Natural killer cell (primary cell): ENCODE results near the gene DNAJC13. TPM values are rescaled to one million over a fixed set of nuclear protein-coding genes. Genes with fewer than 3 reads are reported as not detected.

Source experiments
- ATAC-seq, 3 donors: fragments of 150-1000 bp in 2 of 3; fragments of 200-7000 bp in 1 of 3; cut with Tn5 transposase; 1 replicate in 1 of 3; 2 replicates in 2 of 3; pipeline ENCODE4 v1.10.0; 2021; ENCODE audit warnings: mild to moderate bottlenecking in 2 of 3, moderate library complexity in 2 of 3
- DNase-seq, 2 donors: peaks; one replicate each; pipeline versions ENCODE4 v3.0.0 to v3.0.0-alpha.2; 2013 to 2021; ENCODE audit warnings: mixed read lengths in 1 of 2
- H3K27ac ChIP-seq: one replicate; pipeline ENCODE4 v1.5.1; 2013; ENCODE audit warnings: mild to moderate bottlenecking, low read length
- H3K27me3 ChIP-seq: one replicate; pipeline ENCODE4 v1.6.1; 2013; ENCODE audit warnings: low read length; ENCODE audit not compliant: control insufficient read depth, insufficient read depth
- H3K36me3 ChIP-seq: one replicate; pipeline ENCODE4 v1.6.1; 2013; ENCODE audit warnings: low read length; ENCODE audit not compliant: control insufficient read depth, insufficient read depth
- H3K4me1 ChIP-seq: one replicate; pipeline ENCODE4 v1.6.1; 2013; ENCODE audit warnings: low read length; ENCODE audit not compliant: control insufficient read depth, insufficient read depth
- H3K4me3 ChIP-seq: one replicate; pipeline ENCODE4 v1.5.1; 2013; ENCODE audit warnings: low read length
- H3K9me3 ChIP-seq: one replicate; pipeline ENCODE4 v1.6.1; 2013; ENCODE audit warnings: low read length; ENCODE audit not compliant: control insufficient read depth, insufficient read depth
- H3K27ac Mint-ChIP-seq, 2 donors: one replicate each; pipeline ENCODE4 v1.8.0; 2022; ENCODE audit warnings: mild to moderate bottlenecking in 2 of 2, mixed read lengths in 2 of 2, moderate library complexity in 1 of 2
- H3K27me3 Mint-ChIP-seq, 2 donors: one replicate each; pipeline ENCODE4 v1.8.0; 2022; ENCODE audit warnings: low read depth in 2 of 2, mixed read lengths in 2 of 2
- H3K36me3 Mint-ChIP-seq: one replicate; pipeline ENCODE4 v1.8.0; 2022; ENCODE audit warnings: mixed read lengths
- H3K4me1 Mint-ChIP-seq, 2 donors: one replicate each; pipeline ENCODE4 v1.8.0; 2022; ENCODE audit warnings: mixed read lengths in 2 of 2
- H3K4me3 Mint-ChIP-seq: one replicate; pipeline ENCODE4 v1.8.0; 2022; ENCODE audit warnings: mild to moderate bottlenecking, moderate library complexity, mixed read lengths
- H3K9me3 Mint-ChIP-seq, 2 donors: one replicate each; pipeline ENCODE4 v1.8.0; 2022; ENCODE audit warnings: mixed read lengths in 2 of 2
- CTCF ChIP-seq: fragments of 200-600 bp; IDR thresholded peaks from one replicate; pipeline ENCODE4 v1.8.0; 2022; ENCODE audit warnings: antibody characterized with exemption
- WGBS: methylation state at CpG from one replicate; pipeline ENCODE4 v1.1.7; 2013; ENCODE audit warnings: missing lambda C conversion rate; ENCODE audit not compliant: insufficient coverage; 5-methylcytosine and 5-hydroxymethylcytosine counted together
- intact Hi-C: fragments of 100-400 bp; cut with micrococcal nuclease; formaldehyde crosslinking; loops from one replicate; pipeline ENCODE4 v1.14.2; 2022
- total RNA-seq, 4 donors: library from RNA; stranded (reverse); fragments of 120-200 nt in 1 of 4; gene quantifications; one replicate each; pipeline versions ENCODE4 v1.2.3 to v1.2.4, GENCODE V29; 2013 to 2022

The DNAJC13 gene
- total RNA-seq, 3 donors from 2014 or later (not counting 1 experiment from before 2014, with no cell fraction given), result 30.5 to 44.0 (median 42.9) TPM

- Mint-ChIP-seq H3K9me3 (no peaks in the 10 kb centered on the region), H3K27me3 (no peaks in the 10 kb centered on the region), H3K4me3 (no peak overlapping the region), H3K4me1 (no peaks in the 10 kb centered on the region), H3K36me3 (peaks cover 14% of the 10 kb centered on the region), H3K27ac (peak overlapping the region in 1 of 2 donors; percentile 18)
- Histone ChIP-seq H3K4me1 (no peaks in the 10 kb centered on the region), H3K27ac (no peak overlapping the region), H3K36me3 (peaks cover 30% of the 10 kb centered on the region), H3K27me3 (no peaks in the 10 kb centered on the region), H3K4me3 (no peak overlapping the region), H3K9me3 (no peaks in the 10 kb centered on the region)
- ATAC-seq (no peak), DNase-seq (no peak)
- TF ChIP-seq CTCF, result no peak
- 84% methylated on average over 1 of the region's 2 CpGs for WGBS
- intact Hi-C loops, result no loop called here
These were observed 125.9 kb downstream of the DNAJC13 start for GRCh38 chr3:132543011-132543739.

GRCh38 chr3:132544130-132544529 is 126.8 kb downstream of the DNAJC13 start:
- Histone ChIP-seq H3K36me3 (peaks cover 22% of the 10 kb centered on the region), H3K4me3 (no peak overlapping the region), H3K27ac (no peak overlapping the region), H3K4me1 (no peaks in the 10 kb centered on the region), H3K27me3 (no peaks in the 10 kb centered on the region), H3K9me3 (no peaks in the 10 kb centered on the region)
- no peak overlapping the region for H3K27ac Mint-ChIP-seq
- 98% methylated on average over 2 of the region's 2 CpGs for WGBS
- H3K4me1 Mint-ChIP-seq, result no peaks in the 10 kb centered on the region
- no peaks in the 10 kb centered on the region for H3K9me3 Mint-ChIP-seq
- ATAC-seq, result no peak
- intact Hi-C loops, result no loop called here
- no peaks in the 10 kb centered on the region for H3K27me3 Mint-ChIP-seq
- no peak for TF ChIP-seq CTCF
- DNase-seq, result no peak
- H3K4me3 Mint-ChIP-seq, result no peak overlapping the region
- peaks cover 7% of the 10 kb centered on the region for H3K36me3 Mint-ChIP-seq

- H3K27ac ChIP-seq, result no peak overlapping the region
- no peaks in the 10 kb centered on the region for H3K27me3 Mint-ChIP-seq
- TF ChIP-seq CTCF, result no peak
- no peak overlapping the region for H3K4me3 ChIP-seq
- ATAC-seq (no peak), DNase-seq (no peak)
- no peaks in the 10 kb centered on the region for H3K27me3 ChIP-seq
- no peak overlapping the region for H3K27ac Mint-ChIP-seq
- H3K4me3 Mint-ChIP-seq, result no peak overlapping the region
- H3K4me1 ChIP-seq, result no peaks in the 10 kb centered on the region
- intact Hi-C loops, result no loop called here
- H3K36me3 ChIP-seq, result peaks cover 9% of the 10 kb centered on the region
- H3K9me3 Mint-ChIP-seq, result no peaks in the 10 kb centered on the region
- no peaks in the 10 kb centered on the region for H3K36me3 Mint-ChIP-seq
- no peaks in the 10 kb centered on the region for H3K9me3 ChIP-seq
- whole genome bisulfite sequencing, result 98% methylated on average over 3 of the region's 3 CpGs
- H3K4me1 Mint-ChIP-seq, result peaks cover 5 to 12% of the 10 kb centered on the region in 2 donors
These were observed 128.2 kb downstream of the DNAJC13 start for GRCh38 chr3:132545471-132545870.

GRCh38 chr3:132549169-132549568 is 131.9 kb downstream of the DNAJC13 start:
- Histone ChIP-seq H3K9me3 (no peaks in the 10 kb centered on the region), H3K27ac (no peak overlapping the region), H3K4me1 (no peaks in the 10 kb centered on the region), H3K4me3 (no peak overlapping the region), H3K36me3 (no peaks in the 10 kb centered on the region), H3K27me3 (no peaks in the 10 kb centered on the region)
- WGBS, result 93% methylated on average over 8 of the region's 8 CpGs
- Mint-ChIP-seq H3K9me3 (no peaks in the 10 kb centered on the region), H3K36me3 (no peaks in the 10 kb centered on the region), H3K27ac (peak overlapping the region in 1 of 2 donors; percentile 87), H3K27me3 (no peaks in the 10 kb centered on the region), H3K4me1 (peaks cover 5 to 18% of the 10 kb centered on the region in 2 donors), H3K4me3 (no peak overlapping the region)
- no peak for TF ChIP-seq CTCF
- intact Hi-C loops, result no loop called here
- DNase-seq (no peak), ATAC-seq (no peak)
